Naive thymus-derived CD4-positive, alpha-beta T cell (primary cell): Measurements from ENCODE around the gene PCSK4. TPM values are rescaled to one million over a fixed set of nuclear protein-coding genes. Genes with fewer than 3 reads are reported as not detected.
A peak's percentile ranks its signal among the peaks of the same experiment; 100 is the strongest.

Experiments used
- ATAC-seq: fragments of 150-1000 bp; cut with Tn5 transposase; 2 replicates; pipeline ENCODE4 v1.10.0; 2021; ENCODE audit warnings: mild to moderate bottlenecking, moderate library complexity
- CTCF ChIA-PET: fragments of 350-600 bp; sonication (Branson Sonifier 250); formaldehyde crosslinking; loops from one replicate; lab custom pipeline; 2021; ENCODE audit warnings: antibody characterized with exemption; lab: Charles Lee
- POLR2A ChIA-PET: fragments of 350-600 bp; sonication (Branson Sonifier 250); formaldehyde crosslinking; loops from one replicate; lab custom pipeline; 2021; ENCODE audit warnings: antibody characterized with exemption, inconsistent platforms; lab: Charles Lee
- DNase-seq, 9 donors: peaks; one replicate each; pipeline versions ENCODE4 v3.0.0 to v3.0.0-alpha.2; 2020 to 2022; ENCODE audit warnings: mixed read lengths in 1 of 9
- H3K27ac ChIP-seq: one replicate; pipeline ENCODE4 v1.7.0; 2013; ENCODE audit warnings: mild to moderate bottlenecking, low read depth, low read length, moderate library complexity
- H3K27me3 ChIP-seq, 2 donors: one replicate each; pipeline ENCODE4 v1.7.0; 2013; ENCODE audit warnings: low read length in 2 of 2, mild to moderate bottlenecking in 2 of 2, moderate library complexity in 2 of 2; ENCODE audit not compliant: control insufficient read depth in 2 of 2, insufficient read depth in 2 of 2
- H3K36me3 ChIP-seq, 3 experiments: 1 replicate in 2 of 3; 2 replicates in 1 of 3; pipeline ENCODE4 v1.7.0; 2013; ENCODE audit warnings: low read length in 3 of 3, mild to moderate bottlenecking in 3 of 3, moderate library complexity in 1 of 3; ENCODE audit not compliant: insufficient read depth in 3 of 3, control insufficient read depth in 2 of 3
- H3K4me1 ChIP-seq, 2 donors: one replicate each; pipeline ENCODE4 v1.7.0; 2013; ENCODE audit warnings: low read length in 2 of 2, mild to moderate bottlenecking in 2 of 2, moderate library complexity in 1 of 2; ENCODE audit not compliant: control insufficient read depth in 2 of 2, insufficient read depth in 2 of 2
- H3K4me3 ChIP-seq: 2 replicates; pipeline ENCODE4 v1.7.0; 2013; ENCODE audit warnings: mild to moderate bottlenecking, low read length
- H3K9me3 ChIP-seq, 3 experiments: 1 replicate in 2 of 3; 2 replicates in 1 of 3; pipeline ENCODE4 v1.7.0; 2013; ENCODE audit warnings: low read length in 3 of 3; ENCODE audit not compliant: control insufficient read depth in 2 of 3
- H3K27ac Mint-ChIP-seq, 9 donors: one replicate each; pipeline ENCODE4 v1.8.0; 2020 to 2022; ENCODE audit warnings: mixed read lengths in 9 of 9, mild to moderate bottlenecking in 8 of 9, moderate library complexity in 5 of 9, inconsistent platforms in 2 of 9
- H3K27me3 Mint-ChIP-seq, 5 donors: one replicate each; pipeline ENCODE4 v1.8.0; 2021 to 2022; ENCODE audit warnings: mixed read lengths in 5 of 5, mild to moderate bottlenecking in 1 of 5
- H3K36me3 Mint-ChIP-seq, 5 donors: one replicate each; pipeline ENCODE4 v1.8.0; 2020 to 2022; ENCODE audit warnings: mixed read lengths in 5 of 5, mild to moderate bottlenecking in 3 of 5, inconsistent platforms in 1 of 5
- H3K4me1 Mint-ChIP-seq, 7 donors: one replicate each; pipeline ENCODE4 v1.8.0; 2020 to 2022; ENCODE audit warnings: mixed read lengths in 7 of 7, mild to moderate bottlenecking in 3 of 7, inconsistent platforms in 1 of 7
- H3K4me3 Mint-ChIP-seq, 10 donors: one replicate each; pipeline ENCODE4 v1.8.0; 2020 to 2022; ENCODE audit warnings: mild to moderate bottlenecking in 10 of 10, mixed read lengths in 10 of 10, moderate library complexity in 6 of 10, inconsistent platforms in 2 of 10
- H3K9me3 Mint-ChIP-seq, 11 donors: one replicate each; pipeline ENCODE4 v1.8.0; 2020 to 2022; ENCODE audit warnings: mixed read lengths in 11 of 11, mild to moderate bottlenecking in 4 of 11, inconsistent platforms in 1 of 11, moderate library complexity in 1 of 11
- intact Hi-C, 2 donors: fragments of 100-400 bp; cut with micrococcal nuclease; formaldehyde crosslinking; loops; one replicate each; pipeline ENCODE4 v1.15.1; 2023
- polyA plus RNA-seq, 2 donors: library from polyadenylated mRNA; unstranded; fragments of 300-500 nt; fragmentation: Illumina TruSeq; gene quantifications; one replicate each; pipeline ENCODE4 v1.2.3, GENCODE V29; 2021
- total RNA-seq, 6 experiments: library from RNA in 5 of 6; stranded (reverse) in 5 of 6; gene quantifications; 1 replicate in 5 of 6; 2 replicates in 1 of 6; pipeline ENCODE4 v1.2.3 and lab custom pipeline; 2021 to 2026

PCSK4 gene
- total and polyA plus RNA-seq, 7 experiments from 2014 or later: 0.64 to 10.8 (median 7.4) TPM

- H3K4me3 ChIP-seq: no peak overlapping the region
- POLR2A ChIA-PET: interaction anchor here (0.9 to 1.6 kb wide), 3 partner anchors 28 to 204 kb away, joined by 3 to 5 read pairs (median 3); partner anchors contain the start of genes CIRBP and FAM174C
- H3K9me3 ChIP-seq: no peaks in the 10 kb centered on the region
- intact Hi-C loops: no loop called here
- peaks cover 0 to 26% (median 0%) of the 10 kb centered on the region in 3 experiments for H3K36me3 ChIP-seq
- H3K4me3 Mint-ChIP-seq: peak overlapping the region in 7 of 10 donors; percentile 18 to 87 (median 41)
- ATAC-seq (no peak), DNase-seq (no peak)
- H3K4me1 Mint-ChIP-seq: peaks cover 4 to 29% (median 18%) of the 10 kb centered on the region in 7 donors
- H3K27ac Mint-ChIP-seq: no peak overlapping the region
- H3K27me3 ChIP-seq: peaks cover 0 to 2% of the 10 kb centered on the region in 2 donors
- peaks cover 0 to 16% (median 0%) of the 10 kb centered on the region in 5 donors for H3K27me3 Mint-ChIP-seq
- H3K4me1 ChIP-seq: peaks cover 19 to 26% of the 10 kb centered on the region in 2 donors
- H3K36me3 Mint-ChIP-seq: peaks cover 0 to 3% (median 0%) of the 10 kb centered on the region in 5 donors
- H3K9me3 Mint-ChIP-seq: no peaks in the 10 kb centered on the region
- H3K27ac ChIP-seq: no peak overlapping the region
- CTCF ChIA-PET: no interaction called here
Measured at GRCh38 chr19:1473085-1473851, 16.9 kb downstream of the PCSK4 start.

DNA sequence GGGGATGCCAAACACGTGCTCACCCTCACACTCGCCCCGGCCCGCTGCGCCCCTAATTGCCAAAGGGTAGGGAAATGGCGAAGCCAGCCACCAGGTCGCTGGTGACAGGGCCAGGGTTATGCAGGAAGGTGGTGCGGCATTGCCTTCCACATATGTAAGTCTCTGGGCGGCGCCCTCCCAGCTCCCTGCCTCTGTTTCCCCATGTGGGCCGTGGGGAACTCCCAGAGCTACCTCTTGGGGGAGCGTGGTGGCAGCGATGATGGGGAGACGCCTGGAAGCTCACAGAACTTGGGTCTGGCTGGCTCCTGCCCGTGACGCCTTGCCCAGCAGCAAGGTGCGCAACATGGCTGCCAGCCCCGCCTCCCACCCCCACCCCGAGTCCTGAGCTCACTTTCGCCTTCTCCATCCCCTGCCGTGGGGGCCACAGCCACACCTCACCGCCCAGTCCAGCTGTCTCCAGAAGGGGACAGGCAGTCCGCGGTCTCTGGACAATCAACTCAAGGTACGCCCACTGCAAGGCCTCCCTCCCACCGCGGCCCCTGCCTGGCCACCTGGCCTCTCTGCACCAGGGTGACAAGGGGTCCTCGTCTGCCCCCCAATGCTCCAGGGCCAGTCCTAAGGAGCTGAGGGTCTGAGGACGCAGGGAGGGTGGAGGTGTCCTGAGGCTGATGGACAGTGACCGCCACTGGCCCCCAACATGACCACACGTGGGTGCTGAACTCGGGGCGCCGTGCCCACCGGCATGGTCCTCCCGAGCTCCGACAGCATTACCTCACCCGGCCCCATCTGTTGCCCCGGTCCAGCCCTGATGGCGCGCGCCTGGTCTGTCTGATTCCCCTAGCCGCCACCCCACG lies 17.7 kb downstream of the PCSK4 start:
- no peaks in the 10 kb centered on the region for H3K9me3 ChIP-seq
- no peak for ATAC-seq
- peaks cover 0 to 3% of the 10 kb centered on the region in 2 donors for H3K27me3 ChIP-seq
- H3K27ac ChIP-seq: no peak overlapping the region
- no peak overlapping the region for H3K4me3 ChIP-seq
- DNase-seq: no peak
- Mint-ChIP-seq H3K4me1 (peaks cover 4 to 21% (median 17%) of the 10 kb centered on the region in 7 donors), H3K4me3 (peak overlapping the region in 6 of 10 donors; percentile 39 to 87 (median 48)), H3K27me3 (peaks cover 0 to 16% (median 0%) of the 10 kb centered on the region in 5 donors), H3K9me3 (no peaks in the 10 kb centered on the region), H3K27ac (no peak overlapping the region), H3K36me3 (peaks cover 0 to 3% (median 0%) of the 10 kb centered on the region in 5 donors)
- POLR2A ChIA-PET: interaction anchor here (1.0 to 1.6 kb wide), 2 partner anchors 27 to 197 kb away, joined by 3 to 5 read pairs; partner anchors contain the start of gene FAM174C
- peaks cover 0 to 26% (median 0%) of the 10 kb centered on the region in 3 experiments for H3K36me3 ChIP-seq
- intact Hi-C loops: no loop called here
- CTCF ChIA-PET: interaction anchor here (1.1 kb wide), 1 partner anchor 29 kb away, joined by 3 read pairs; no protein-coding TSS in a partner anchor
- H3K4me1 ChIP-seq: peaks cover 22% of the 10 kb centered on the region in 2 donors

- Histone ChIP-seq H3K36me3 (peaks cover 0 to 26% (median 0%) of the 10 kb centered on the region in 3 experiments), H3K4me1 (peaks cover 19 to 30% of the 10 kb centered on the region in 2 donors), H3K27ac (no peak overlapping the region), H3K27me3 (peaks cover 0 to 6% of the 10 kb centered on the region in 2 donors), H3K9me3 (no peaks in the 10 kb centered on the region), H3K4me3 (peak overlapping the region; percentile 59)
- peaks cover 0 to 16% (median 0%) of the 10 kb centered on the region in 5 donors for H3K27me3 Mint-ChIP-seq
- peak overlapping the region; percentile 14 to 87 (median 72) for H3K4me3 Mint-ChIP-seq
- H3K36me3 Mint-ChIP-seq: no peaks in the 10 kb centered on the region
- POLR2A ChIA-PET: interaction anchor here (0.9 to 1.7 kb wide), 4 partner anchors 8 to 197 kb away, joined by 3 to 5 read pairs (median 4); partner anchors contain the start of genes C19orf25 and FAM174C
- no peak overlapping the region for H3K27ac Mint-ChIP-seq
- intact Hi-C loops: loop anchor here in 1 of 2 donors (2.0 kb wide), 1 partner anchor 41 kb away; the partner anchor contains the start of gene ADAMTSL5
- H3K4me1 Mint-ChIP-seq: peaks cover 0 to 16% (median 13%) of the 10 kb centered on the region in 7 donors
- H3K9me3 Mint-ChIP-seq: no peaks in the 10 kb centered on the region
- peak in 1 of 9 donors; percentile 34 for DNase-seq
- CTCF ChIA-PET: interaction anchor here (1.1 kb wide), 1 partner anchor 28 kb away, joined by 3 read pairs; no protein-coding TSS in a partner anchor
- ATAC-seq: peak; percentile 19
Measured at GRCh38 chr19:1471515-1472160, 18.5 kb downstream of the PCSK4 start.

DNA sequence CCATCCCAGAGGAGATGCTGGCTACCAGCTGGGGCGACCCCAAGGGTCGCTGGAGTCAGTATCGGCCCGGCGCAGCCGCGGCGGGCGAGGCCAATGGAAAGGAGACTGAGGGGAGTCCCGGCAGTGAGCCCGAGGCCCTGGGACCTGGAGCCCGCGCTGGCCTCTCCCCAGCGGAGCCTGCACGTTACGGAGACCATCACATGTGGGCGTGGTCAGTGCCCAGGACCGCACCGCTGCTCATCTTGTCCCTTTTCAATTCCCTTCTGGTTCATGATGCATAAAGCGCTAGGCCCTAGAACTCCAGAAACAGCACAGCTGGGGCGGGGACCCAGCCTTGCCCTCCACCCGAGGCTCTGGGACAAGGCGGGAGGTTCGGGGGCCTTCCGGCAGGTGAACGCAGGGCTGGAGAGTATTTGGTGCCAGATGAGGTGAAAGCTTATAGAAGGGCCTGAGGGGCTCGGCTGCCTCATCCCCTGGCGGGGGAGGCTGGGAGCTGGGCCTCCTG lies 19.1 kb downstream of the PCSK4 start:
- Histone ChIP-seq H3K27me3 (peaks cover 0 to 6% of the 10 kb centered on the region in 2 donors), H3K4me1 (peaks cover 19 to 30% of the 10 kb centered on the region in 2 donors), H3K27ac (no peak overlapping the region), H3K9me3 (no peaks in the 10 kb centered on the region), H3K4me3 (peak overlapping the region; percentile 59), H3K36me3 (peaks cover 0 to 20% (median 0%) of the 10 kb centered on the region in 3 experiments)
- DNase-seq (no peak), ATAC-seq (peak; percentile 43)
- Mint-ChIP-seq H3K27me3 (peaks cover 0 to 16% (median 0%) of the 10 kb centered on the region in 5 donors), H3K27ac (no peak overlapping the region), H3K4me1 (peaks cover 0 to 14% (median 12%) of the 10 kb centered on the region in 7 donors), H3K36me3 (no peaks in the 10 kb centered on the region), H3K4me3 (peak overlapping the region; percentile 65 to 87 (median 72)), H3K9me3 (no peaks in the 10 kb centered on the region)
- POLR2A ChIA-PET: interaction anchor here (0.9 to 1.7 kb wide), 2 partner anchors 8 to 10 kb away, joined by 4 to 5 read pairs; partner anchors contain the start of gene C19orf25
- CTCF ChIA-PET: interaction anchor here (1.1 kb wide), 1 partner anchor 28 kb away, joined by 3 read pairs; no protein-coding TSS in a partner anchor
- intact Hi-C loops: loop anchor here in 1 of 2 donors (2.0 kb wide), 1 partner anchor 42 kb away; the partner anchor contains the start of gene ADAMTSL5

GRCh38 chr19:1470305-1471009 lies 19.7 kb downstream of the PCSK4 start:
- peaks cover 0 to 14% (median 12%) of the 10 kb centered on the region in 7 donors for H3K4me1 Mint-ChIP-seq
- Histone ChIP-seq H3K9me3 (no peaks in the 10 kb centered on the region), H3K27me3 (peaks cover 0 to 6% of the 10 kb centered on the region in 2 donors), H3K27ac (no peak overlapping the region), H3K36me3 (peaks cover 0 to 14% (median 0%) of the 10 kb centered on the region in 3 experiments), H3K4me1 (peaks cover 19 to 30% of the 10 kb centered on the region in 2 donors), H3K4me3 (peak overlapping the region; percentile 59)
- H3K27ac Mint-ChIP-seq: peak overlapping the region in 2 of 9 donors; percentile 43 to 68
- peak; percentile 77 for ATAC-seq
- H3K9me3 Mint-ChIP-seq: no peaks in the 10 kb centered on the region
- ChIA-PET POLR2A (interaction anchor here (1.7 kb wide), 1 partner anchor 9 kb away, joined by 5 read pairs; the partner anchor contains the start of gene C19orf25), CTCF (no interaction called here)
- peak in 8 of 9 donors; percentile 43 to 73 (median 64) for DNase-seq
- peaks cover 0 to 16% (median 0%) of the 10 kb centered on the region in 5 donors for H3K27me3 Mint-ChIP-seq
- H3K36me3 Mint-ChIP-seq: no peaks in the 10 kb centered on the region
- intact Hi-C loops: loop anchor here in 1 of 2 donors (1.0 to 2.0 kb wide), 3 partner anchors 9 to 42 kb away; partner anchors contain the start of genes ADAMTSL5 and C19orf25
- H3K4me3 Mint-ChIP-seq: peak overlapping the region; percentile 42 to 87 (median 74)
